ENCODE measurements around the gene CEP44. TPM values are rescaled to one million over a fixed set of nuclear protein-coding genes. Genes with fewer than 3 reads are reported as not detected.

The CEP44 gene
- total and polyA plus RNA-seq, 2 of the 4 experiments (the other 2 are of a cell fraction), result 3.5 to 9.5 TPM

- Histone ChIP-seq H3K27ac (ENCODE audit: insufficient read depth, low read length) (no peak overlapping the region), H3K23ac (ENCODE audit: low read depth, low read length) (no peak overlapping the region), H3K9ac (ENCODE audit: low read depth, low read length) (no peak overlapping the region), H3K9me3 (ENCODE audit: control insufficient read depth, insufficient read depth, low read length) (no peaks in the 10 kb centered on the region), H4K8ac (ENCODE audit: low read depth in 2 of 2, low read length in 2 of 2) (no peak overlapping the region), H2BK5ac (ENCODE audit: low read depth, low read length, poor library complexity, severe bottlenecking) (no peak overlapping the region), H2AK9ac (replicated peaks; ENCODE audit: low read depth, low read length, poor library complexity) (no peak overlapping the region), H4K20me1 (ENCODE audit: insufficient read depth, low read length) (no peaks in the 10 kb centered on the region), H3K4ac (ENCODE audit: low read depth, low read length) (no peak overlapping the region), H3K4me1 (ENCODE audit: control insufficient read depth, insufficient read depth, low read length) (no peaks in the 10 kb centered on the region), H3K36me3 (ENCODE audit: control insufficient read depth, insufficient read depth, low read length) (no peaks in the 10 kb centered on the region), H3K4me2 (ENCODE audit: low read depth, low read length) (no peak overlapping the region), H3K79me1 (ENCODE audit: low read depth in 1 of 2, low read length in 2 of 2) (no peaks in the 10 kb centered on the region), H2BK120ac (ENCODE audit: low read depth, low read length) (no peak overlapping the region), H3K4me3 (ENCODE audit: insufficient read depth, low read depth, low read length) (no peak overlapping the region), H4K91ac (ENCODE audit: insufficient read depth, low read depth, low read length) (no peak overlapping the region), H2BK20ac (ENCODE audit: low read depth, low read length) (no peak overlapping the region), H3K27me3 (ENCODE audit: control insufficient read depth, insufficient read depth, low read length) (no peaks in the 10 kb centered on the region), H2BK15ac (ENCODE audit: low read depth, low read length) (no peak overlapping the region), H2AFZ (replicated peaks; ENCODE audit: low read length, poor library complexity) (no peak overlapping the region), H2AK5ac (ENCODE audit: low read depth, low read length) (no peak overlapping the region), H4K5ac (ENCODE audit: low read depth, low read length) (no peak overlapping the region), H3K9me1 (ENCODE audit: insufficient read depth, low read length) (no peaks in the 10 kb centered on the region), H3K14ac (replicated peaks; ENCODE audit: low read depth, low read length) (no peak overlapping the region), H3K56ac (ENCODE audit: extremely low read depth, insufficient read depth, low read length) (no peak overlapping the region), H3K18ac (ENCODE audit: low read depth, low read length) (no peak overlapping the region)
- dilution Hi-C loops (cut with HindIII; ENCODE audit: low sequenced_read_pairs, unreplicated experiment) (no loop called here), in situ Hi-C loops (cut with MboI; ENCODE audit: low sequenced_read_pairs) (loop anchor here (25.0 kb wide), 1 partner anchor 791 kb away; no protein-coding TSS in a partner anchor), intact Hi-C loops (cut with micrococcal nuclease) (no loop called here)
- ChIA-PET CTCF (no interaction called here), POLR2A (ENCODE audit: unreplicated experiment) (no interaction called here)
- no TSS peak for BruUV-seq (replicated peaks)
- WGBS, 2 experiments (ENCODE audit: extremely low coverage in 2 of 2, insufficient read length in 1 of 2), result no CpG with 5 or more reads among the region's 1 CpG
- DNase-seq (no peak), ATAC-seq (ENCODE audit: low read depth) (no peak)
- TF ChIP-seq, protein P1, sequence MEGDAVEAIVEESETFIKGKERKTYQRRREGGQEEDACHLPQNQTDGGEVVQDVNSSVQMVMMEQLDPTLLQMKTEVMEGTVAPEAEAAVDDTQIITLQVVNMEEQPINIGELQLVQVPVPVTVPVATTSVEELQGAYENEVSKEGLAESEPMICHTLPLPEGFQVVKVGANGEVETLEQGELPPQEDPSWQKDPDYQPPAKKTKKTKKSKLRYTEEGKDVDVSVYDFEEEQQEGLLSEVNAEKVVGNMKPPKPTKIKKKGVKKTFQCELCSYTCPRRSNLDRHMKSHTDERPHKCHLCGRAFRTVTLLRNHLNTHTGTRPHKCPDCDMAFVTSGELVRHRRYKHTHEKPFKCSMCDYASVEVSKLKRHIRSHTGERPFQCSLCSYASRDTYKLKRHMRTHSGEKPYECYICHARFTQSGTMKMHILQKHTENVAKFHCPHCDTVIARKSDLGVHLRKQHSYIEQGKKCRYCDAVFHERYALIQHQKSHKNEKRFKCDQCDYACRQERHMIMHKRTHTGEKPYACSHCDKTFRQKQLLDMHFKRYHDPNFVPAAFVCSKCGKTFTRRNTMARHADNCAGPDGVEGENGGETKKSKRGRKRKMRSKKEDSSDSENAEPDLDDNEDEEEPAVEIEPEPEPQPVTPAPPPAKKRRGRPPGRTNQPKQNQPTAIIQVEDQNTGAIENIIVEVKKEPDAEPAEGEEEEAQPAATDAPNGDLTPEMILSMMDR (conservative IDR thresholded peaks at IDR 0.05; ENCODE audit: low read depth, low read length), result no peak
- peak; percentile 57 for TF ChIP-seq MAFK (IDR thresholded peaks at IDR 0.05; ENCODE audit: low read depth, low read length)
Measured at GRCh38 chr4:174303687-174304086, 20.0 kb downstream of the CEP44 start.
